HepG2 (cell line): ENCODE measurements around the gene B3GALNT1. TPM values are rescaled to one million over a fixed set of nuclear protein-coding genes. Genes with fewer than 3 reads are reported as not detected.

Experiments
- ATAC-seq: fragments of 200-7000 bp; cut with Tn5 transposase; 3 replicates; pipeline ENCODE4 v1.9.1; 2020; ENCODE audit warnings: mild to moderate bottlenecking, moderate library complexity
- BruUV-seq: library from RNA; stranded (reverse); fragments of 400-500 nt; replicated peaks from 2 replicates; lab custom pipeline; 2021; lab: Mats Ljungman, UMichigan
- CTCF ChIA-PET: fragments of 300-600 bp; formaldehyde crosslinking; extraction: SDS; loops from one replicate; lab custom pipeline; 2021; ENCODE audit warnings: low total read pairs, inconsistent platforms, low intra/inter-chr PET ratio; lab: Yijun Ruan, JAX
- POLR2A ChIA-PET: fragments of 350-600 bp; sonication (Branson Sonifier 250); formaldehyde crosslinking; loops from one replicate; lab custom pipeline; 2020; ENCODE audit warnings: antibody characterized with exemption, inconsistent platforms; lab: Yijun Ruan, JAX
- DNase-seq: peaks from one replicate; pipeline ENCODE4 v3.0.0-alpha.2; 2015; ENCODE audit warnings: low spot score
- FAIRE-seq: peaks from 3 replicates; lab custom pipeline; 2011; peaks lifted over from hg19 to GRCh38; lab: Jason Lieb, UNC
- H2AFZ ChIP-seq: one replicate; pipeline ENCODE4 v1.6.1; 2011; ENCODE audit warnings: low read length, inconsistent platforms
- H3K27ac ChIP-seq: fragments of 300-600 bp; 3 replicates; pipeline ENCODE4 v1.8.0; 2011; ENCODE audit warnings: mixed run types, mild to moderate bottlenecking, mixed read lengths, low read length, inconsistent platforms; ENCODE audit not compliant: insufficient read depth; ENCODE audit errors: extremely low read length
- H3K27me3 ChIP-seq, 2 experiments: fragments of 200-600 bp in 1 of 2; 2 replicates in 1 of 2; 3 replicates in 1 of 2; pipeline versions ENCODE4 v1.6.0 to v1.8.0; 2011; ENCODE audit warnings: low read length in 2 of 2, mild to moderate bottlenecking in 2 of 2, moderate library complexity in 2 of 2, inconsistent platforms in 1 of 2; ENCODE audit not compliant: insufficient read depth in 2 of 2, control insufficient read depth in 1 of 2
- H3K36me3 ChIP-seq, 2 experiments: fragments of 200-600 bp in 1 of 2; replicated peaks in 1 of 2; 2 replicates in 1 of 2; 3 replicates in 1 of 2; pipeline versions ENCODE4 v1.5.1 to v1.8.0; 2011; ENCODE audit warnings: low read length in 2 of 2, inconsistent platforms in 1 of 2; ENCODE audit not compliant: insufficient read depth in 2 of 2, control insufficient read depth in 1 of 2
- H3K4me1 ChIP-seq: 2 replicates; pipeline ENCODE4 v1.5.1; 2012; ENCODE audit warnings: low read length, inconsistent platforms; ENCODE audit not compliant: insufficient read depth
- H3K4me2 ChIP-seq: 2 replicates; pipeline ENCODE4 v1.6.0; 2011; ENCODE audit warnings: low read depth, low read length, inconsistent platforms
- H3K4me3 ChIP-seq, 3 experiments: fragments of 200-600 bp in 1 of 3; sonication (generic), shearing (Covaris generic) in 1 of 3; replicated peaks in 1 of 3; 2 replicates each; pipeline ENCODE4 v1.5.1; 2011 to 2016; ENCODE audit warnings: low read length in 3 of 3, inconsistent platforms in 2 of 3, low read depth in 2 of 3, mild to moderate bottlenecking in 2 of 3, control low read depth in 1 of 3, mixed read lengths in 1 of 3; ENCODE audit not compliant: insufficient read depth in 1 of 3
- H3K79me2 ChIP-seq: one replicate; pipeline ENCODE4 v1.6.1; 2011; ENCODE audit warnings: low read length, inconsistent platforms; ENCODE audit not compliant: insufficient read depth
- H3K9ac ChIP-seq: 2 replicates; pipeline ENCODE4 v1.6.0; 2011; ENCODE audit warnings: mild to moderate bottlenecking, low read depth, low read length, inconsistent platforms; ENCODE audit not compliant: insufficient read depth
- H3K9me3 ChIP-seq: 2 replicates; pipeline ENCODE4 v1.5.1; 2012; ENCODE audit warnings: mild to moderate bottlenecking, low read length
- H4K20me1 ChIP-seq: 2 replicates; pipeline ENCODE4 v1.6.0; 2011; ENCODE audit warnings: inconsistent platforms, mild to moderate bottlenecking, low read length, moderate library complexity; ENCODE audit not compliant: insufficient read depth
- AGO2 ChIP-seq: fragments of 200-400 bp; formaldehyde crosslinking; optimal IDR thresholded peaks from 2 replicates; pipeline ENCODE3; 2017; ENCODE audit warnings: mild to moderate bottlenecking, low read depth, low read length, moderate library complexity
- CENPT ChIP-seq: sonication (generic); formaldehyde crosslinking; IDR thresholded peaks from 2 replicates; pipeline ENCODE4 v1.8.0; 2022; ENCODE audit warnings: low read depth, mild to moderate bottlenecking, moderate library complexity, missing genetic modification reagents
- CHD4 ChIP-seq: fragments of 200-600 bp; sonication (generic); IDR thresholded peaks from 2 replicates; pipeline ENCODE4 v1.7.0; 2017; ENCODE audit warnings: mild to moderate bottlenecking, low read length, borderline replicate concordance
- JUN ChIP-seq: sonication (generic); formaldehyde crosslinking; IDR thresholded peaks from 2 replicates; pipeline ENCODE4 v1.4.0; 2020; ENCODE audit warnings: mild to moderate bottlenecking, missing genetic modification reagents
- KDM4B ChIP-seq: sonication (generic); formaldehyde crosslinking; IDR thresholded peaks from 2 replicates; pipeline ENCODE4 v1.4.0; 2020; ENCODE audit warnings: missing genetic modification reagents
- KLF12 ChIP-seq: sonication (generic); formaldehyde crosslinking; IDR thresholded peaks from 2 replicates; pipeline ENCODE4 v1.4.0; 2020; ENCODE audit warnings: missing genetic modification reagents, borderline replicate concordance
- KLF6 ChIP-seq: IDR thresholded peaks from 2 replicates; pipeline ENCODE4 v1.8.0; 2016; ENCODE audit warnings: missing biosample characterization, missing genetic modification reagents
- PAWR ChIP-seq: sonication (generic); formaldehyde crosslinking; IDR thresholded peaks from 2 replicates; pipeline ENCODE4 v1.4.0; 2020; ENCODE audit warnings: missing genetic modification reagents, mild to moderate bottlenecking, borderline replicate concordance
- STAT6 ChIP-seq: sonication (generic); formaldehyde crosslinking; IDR thresholded peaks from 2 replicates; pipeline ENCODE4 v1.4.0; 2020; ENCODE audit warnings: missing genetic modification reagents, mild to moderate bottlenecking, borderline replicate concordance
- ZFP36L1 ChIP-seq: sonication (generic); formaldehyde crosslinking; IDR thresholded peaks from 2 replicates; pipeline ENCODE4 v1.8.0; 2022; ENCODE audit warnings: mild to moderate bottlenecking, missing genetic modification reagents, moderate library complexity
- ZKSCAN1 ChIP-seq: fragments of 150-350 bp; IDR thresholded peaks from 2 replicates; pipeline ENCODE4 v1.6.1; 2014; ENCODE audit warnings: low read length
- ZNF138 ChIP-seq: sonication (generic); formaldehyde crosslinking; IDR thresholded peaks from 2 replicates; pipeline ENCODE4 v1.5.0; 2020; ENCODE audit warnings: mild to moderate bottlenecking, low read depth, missing genetic modification reagents
- ZNF282 ChIP-seq: fragments of 450-650 bp; IDR thresholded peaks from 2 replicates; pipeline ENCODE4 v1.6.1; 2018; ENCODE audit not compliant: partially characterized antibody
- ZNF446 ChIP-seq: sonication (generic); formaldehyde crosslinking; IDR thresholded peaks from 2 replicates; pipeline ENCODE4 v1.5.0; 2020; ENCODE audit warnings: mild to moderate bottlenecking, missing genetic modification reagents
- ZNF792 ChIP-seq: IDR thresholded peaks from 2 replicates; pipeline ENCODE4 v1.6.1; 2016
- WGBS: methylation state at CpG from one replicate; pipeline ENCODE4 v1.1.6; 2017; ENCODE audit warnings: low lambda C conversion rate; 5-methylcytosine and 5-hydroxymethylcytosine counted together
- in situ Hi-C: cut with HindIII; loops from 2 replicates; pipeline ENCODE4 v1.10.0; 2017; ENCODE audit warnings: low pct_unique_long_range_greater_than_20kb; ENCODE audit not compliant: extremely low pct_ligation_motif_present
- intact Hi-C: fragments of 100-400 bp; cut with micrococcal nuclease; formaldehyde crosslinking; loops from one replicate; pipeline ENCODE4 v1.10.0; 2022; ENCODE audit not compliant: unreplicated experiment
- polyA plus RNA-seq, 8 experiments: library from polyadenylated mRNA; depleted of rRNA in 3 of 8; stranded (reverse) in 7 of 8; unstranded in 1 of 8; fragments of >200 nt; fragmentation: Illumina TruSeq in 4 of 8; extraction: Trizol in 4 of 8; gene quantifications; 2 replicates each; pipeline versions ENCODE4 v1.2.1 to v1.2.3, GENCODE V29; 2011 to 2016; ENCODE audit warnings: low read depth in 4 of 8, missing spikeins in 1 of 8, mixed read lengths in 1 of 8; ENCODE audit not compliant: insufficient read depth in 1 of 8
- total RNA-seq, 5 experiments: library from RNA; depleted of rRNA; stranded (reverse); fragments of >200 nt; fragmentation: Illumina TruSeq; extraction: Trizol; gene quantifications; 2 replicates each; pipeline ENCODE4 v1.2.3, GENCODE V29; 2016; ENCODE audit warnings: low read depth in 1 of 5
- TF ChIP-seq, protein P1 (sequence below): sonication (generic); formaldehyde crosslinking; IDR thresholded peaks from 2 replicates; pipeline ENCODE4 v1.5.1; 2020; ENCODE audit warnings: missing genetic modification reagents, mild to moderate bottlenecking, borderline replicate concordance

Gene B3GALNT1
- total and polyA plus RNA-seq, 2 of the 13 experiments (the other 11 are each of a cell fraction or from before 2014, with no cell fraction given), result not detected

- no peaks in the 10 kb centered on the region for H3K9me3 ChIP-seq
- no peak for ATAC-seq
- BruUV-seq, result no TSS peak
These were observed 38.2 kb downstream of the B3GALNT1 start for GRCh38 chr3:161066930-161067329.

More at GRCh38 chr3:161066930-161067329, 38.2 kb downstream of the B3GALNT1 start:
- Histone ChIP-seq H3K4me3 (no peak overlapping the region), H3K27me3 (no peaks in the 10 kb centered on the region), H2AFZ (no peak overlapping the region), H3K4me2 (no peak overlapping the region), H4K20me1 (no peaks in the 10 kb centered on the region), H3K9ac (no peak overlapping the region), H3K27ac (no peak overlapping the region), H3K36me3 (no peaks in the 10 kb centered on the region), H3K79me2 (no peaks in the 10 kb centered on the region), H3K4me1 (no peaks in the 10 kb centered on the region)
- CTCF ChIA-PET, result no interaction called here
- intact Hi-C loops (no loop called here), in situ Hi-C loops (no loop called here)
- DNase-seq (no peak), FAIRE-seq (no peak)
- POLR2A ChIA-PET, result no interaction called here
- WGBS, result 14% methylated on average over 3 of the region's 3 CpGs
- no peak for TF ChIP-seq PAWR (CRISPR knock-in tag)
- TF ChIP-seq KDM4B (CRISPR knock-in tag), result no peak
- TF ChIP-seq CHD4, result no peak
- no peak for TF ChIP-seq AGO2
- no peak for TF ChIP-seq CENPT (CRISPR knock-in tag)
- no peak for TF ChIP-seq KLF12
- no peak for TF ChIP-seq STAT6
- TF ChIP-seq KLF6, result no peak
- TF ChIP-seq ZNF138 (CRISPR knock-in tag), result no peak
- TF ChIP-seq JUN (CRISPR knock-in tag), result no peak
- no peak for TF ChIP-seq ZNF446
- no peak for TF ChIP-seq ZNF792 (CRISPR knock-in tag)
- no peak for TF ChIP-seq ZKSCAN1
- TF ChIP-seq ZFP36L1, result no peak
- TF ChIP-seq, protein P1, sequence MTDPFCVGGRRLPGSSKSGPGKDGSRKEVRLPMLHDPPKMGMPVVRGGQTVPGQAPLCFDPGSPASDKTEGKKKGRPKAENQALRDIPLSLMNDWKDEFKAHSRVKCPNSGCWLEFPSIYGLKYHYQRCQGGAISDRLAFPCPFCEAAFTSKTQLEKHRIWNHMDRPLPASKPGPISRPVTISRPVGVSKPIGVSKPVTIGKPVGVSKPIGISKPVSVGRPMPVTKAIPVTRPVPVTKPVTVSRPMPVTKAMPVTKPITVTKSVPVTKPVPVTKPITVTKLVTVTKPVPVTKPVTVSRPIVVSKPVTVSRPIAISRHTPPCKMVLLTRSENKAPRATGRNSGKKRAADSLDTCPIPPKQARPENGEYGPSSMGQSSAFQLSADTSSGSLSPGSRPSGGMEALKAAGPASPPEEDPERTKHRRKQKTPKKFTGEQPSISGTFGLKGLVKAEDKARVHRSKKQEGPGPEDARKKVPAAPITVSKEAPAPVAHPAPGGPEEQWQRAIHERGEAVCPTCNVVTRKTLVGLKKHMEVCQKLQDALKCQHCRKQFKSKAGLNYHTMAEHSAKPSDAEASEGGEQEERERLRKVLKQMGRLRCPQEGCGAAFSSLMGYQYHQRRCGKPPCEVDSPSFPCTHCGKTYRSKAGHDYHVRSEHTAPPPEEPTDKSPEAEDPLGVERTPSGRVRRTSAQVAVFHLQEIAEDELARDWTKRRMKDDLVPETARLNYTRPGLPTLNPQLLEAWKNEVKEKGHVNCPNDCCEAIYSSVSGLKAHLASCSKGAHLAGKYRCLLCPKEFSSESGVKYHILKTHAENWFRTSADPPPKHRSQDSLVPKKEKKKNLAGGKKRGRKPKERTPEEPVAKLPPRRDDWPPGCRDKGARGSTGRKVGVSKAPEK (CRISPR knock-in tag), result no peak
- TF ChIP-seq ZNF282, result no peak
